ENCODE measurements around the gene ITSN1.

GRCh38 chr21:33640697-33641351 lies 1.5 kb upstream of the ITSN1 start:
- TF ChIP-seq CTCF (conservative IDR thresholded peaks at IDR 0.05; ENCODE audit: low read depth in 2 of 2) (no peak), EZH2 (IDR thresholded peaks at IDR 0.05; ENCODE audit: low read depth, unreplicated experiment) (no peak), POLR2AphosphoS5 (IDR thresholded peaks at IDR 0.05; ENCODE audit: low read depth) (no peak), STAT1 (IDR thresholded peaks at IDR 0.05; ENCODE audit: unreplicated experiment) (no peak), EZH2phosphoT487 (IDR thresholded peaks at IDR 0.05; ENCODE audit: unreplicated experiment) (no peak), REST (IDR thresholded peaks at IDR 0.05; ENCODE audit: unreplicated experiment) (no peak), CREB1 (CRISPR knock-in tag; IDR thresholded peaks at IDR 0.05; ENCODE audit: low read depth) (no peak)
